A204.1 (cell line): Measurements from ENCODE around the gene GABPA.
A peak's percentile ranks its signal among the peaks of the same experiment; 100 is the strongest.
"Not testable (repeated sequence)": the region's sequence is repeated elsewhere in the genome, so short reads cannot be mapped to it uniquely, and the experiment has no call there.

ENCODE experiments used
- FAIRE-seq: peaks from 2 replicates; lab custom pipeline; 2012; peaks lifted over from hg19 to GRCh38; lab: Jason Lieb, UNC

GABPA gene

DNA sequence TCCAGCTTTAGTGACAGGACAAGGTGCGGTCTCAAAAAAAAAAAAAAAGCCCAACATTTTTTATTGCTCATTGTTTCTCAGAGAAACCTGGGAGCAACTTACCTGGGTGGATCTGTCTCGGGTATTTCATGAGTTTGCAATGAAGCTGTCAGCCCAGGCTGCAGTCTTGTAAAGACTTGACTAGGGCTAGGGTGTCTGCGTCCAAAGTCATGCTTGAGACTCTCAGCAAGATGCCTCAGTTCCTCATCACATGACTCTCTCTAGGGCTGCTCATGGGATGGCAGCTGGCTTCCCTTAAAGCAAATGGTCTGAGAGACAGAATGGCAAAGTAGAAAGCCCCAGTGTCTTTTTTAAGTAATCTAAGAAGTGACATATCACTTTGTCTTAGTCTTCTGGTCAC lies 8.1 kb downstream of the GABPA start:
- no peak for FAIRE-seq

DNA sequence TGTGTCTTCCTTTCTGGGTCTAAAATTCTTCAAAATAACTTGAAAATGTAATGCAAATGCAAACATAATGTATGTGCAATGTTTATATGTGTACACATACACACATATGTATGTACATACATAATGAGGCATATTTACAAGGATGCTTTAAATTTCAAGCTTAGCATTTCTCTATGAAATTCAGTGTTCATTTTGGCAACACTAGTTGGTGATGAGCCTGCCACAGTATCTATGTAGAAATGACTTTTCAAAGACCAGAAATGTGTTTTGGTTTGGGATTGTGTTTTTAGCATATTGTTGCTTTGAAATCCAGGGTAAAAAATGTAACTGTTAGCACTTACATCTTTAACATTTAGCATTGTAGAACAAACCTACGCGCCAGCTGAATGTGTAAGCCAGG lies 10.1 kb downstream of the GABPA start:
- FAIRE-seq, result no peak

DNA sequence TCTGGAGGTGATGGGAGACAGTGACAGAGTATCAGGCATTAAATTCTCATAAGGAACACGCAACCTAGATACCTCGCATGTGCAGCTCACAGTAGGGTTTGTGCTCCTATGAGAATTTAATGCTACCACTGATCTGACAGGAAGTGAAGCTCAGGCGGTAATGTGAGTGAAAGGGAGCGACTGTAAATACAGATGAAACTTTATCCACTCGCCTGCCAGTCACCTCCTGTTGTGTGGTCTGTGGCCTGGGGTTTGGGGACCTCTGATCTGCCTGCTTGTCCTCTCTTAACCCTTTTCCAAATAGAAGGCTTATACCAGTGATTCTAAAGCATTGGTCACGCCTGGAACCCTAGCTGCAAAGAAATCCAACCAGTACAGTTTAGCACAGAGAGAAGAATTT lies 15.3 kb downstream of the GABPA start:
- no peak for FAIRE-seq

DNA sequence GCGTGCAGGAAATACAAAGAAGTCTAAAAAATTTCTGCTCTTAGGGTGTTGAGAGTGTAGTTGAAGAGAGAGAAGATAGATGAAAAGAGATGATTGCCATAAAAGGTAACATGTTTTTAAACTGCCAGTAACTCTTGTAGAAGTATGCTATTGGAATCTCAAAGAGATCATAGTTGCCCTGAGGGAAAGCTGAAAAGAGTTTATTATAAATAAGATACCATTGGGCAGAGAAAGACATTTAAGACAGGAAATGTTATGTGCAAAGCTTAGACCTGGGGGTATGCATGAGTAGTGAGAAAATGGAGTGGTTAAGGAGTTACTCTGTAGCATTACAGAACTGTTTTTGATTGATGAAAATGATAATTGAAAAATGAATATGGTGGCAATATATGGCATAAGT lies 17.6 kb downstream of the GABPA start:
- FAIRE-seq, result no peak

- no peak for FAIRE-seq
Observed at GRCh38 chr21:25756190-25756932, 21.6 kb downstream of the GABPA start.

DNA sequence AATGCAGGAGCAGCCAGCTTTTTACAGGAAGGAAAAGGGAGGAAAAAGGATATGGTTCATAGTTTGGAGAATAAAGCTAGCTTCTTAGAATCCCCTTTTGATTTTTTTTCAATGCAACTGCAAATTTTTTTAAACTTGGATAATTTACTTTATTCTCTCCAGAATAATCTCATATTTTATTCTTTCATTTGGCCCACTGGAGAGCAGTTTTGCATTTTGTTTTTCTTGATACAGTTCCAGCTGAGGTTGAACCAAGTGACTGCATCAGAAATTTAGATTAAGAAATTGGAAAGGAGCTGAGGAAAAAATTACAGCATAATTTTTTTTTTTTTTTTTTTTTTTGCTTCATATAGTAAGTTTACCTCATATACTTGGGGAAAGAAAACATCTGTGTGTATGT lies 22.8 kb downstream of the GABPA start:
- FAIRE-seq, result no peak

DNA sequence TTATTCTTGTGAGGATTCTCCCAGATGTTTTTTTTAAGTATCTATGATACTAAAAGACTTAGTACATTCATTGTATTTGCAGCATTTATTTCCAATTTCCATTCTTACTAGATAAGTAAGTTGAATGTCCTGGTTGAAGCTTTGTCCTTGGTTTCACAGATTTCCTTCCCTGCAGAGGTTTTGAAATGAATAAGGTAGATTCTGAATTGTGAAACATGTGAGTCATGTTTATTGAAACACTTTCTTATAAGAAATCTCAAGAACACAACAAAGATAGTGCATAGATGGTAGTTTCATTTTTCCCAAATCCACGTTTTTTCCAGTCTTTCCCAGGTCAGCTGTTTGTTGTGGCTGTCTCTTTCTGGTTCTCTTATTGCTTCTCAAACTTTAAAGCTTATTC lies 24.8 kb downstream of the GABPA start:
- no peak for FAIRE-seq

DNA sequence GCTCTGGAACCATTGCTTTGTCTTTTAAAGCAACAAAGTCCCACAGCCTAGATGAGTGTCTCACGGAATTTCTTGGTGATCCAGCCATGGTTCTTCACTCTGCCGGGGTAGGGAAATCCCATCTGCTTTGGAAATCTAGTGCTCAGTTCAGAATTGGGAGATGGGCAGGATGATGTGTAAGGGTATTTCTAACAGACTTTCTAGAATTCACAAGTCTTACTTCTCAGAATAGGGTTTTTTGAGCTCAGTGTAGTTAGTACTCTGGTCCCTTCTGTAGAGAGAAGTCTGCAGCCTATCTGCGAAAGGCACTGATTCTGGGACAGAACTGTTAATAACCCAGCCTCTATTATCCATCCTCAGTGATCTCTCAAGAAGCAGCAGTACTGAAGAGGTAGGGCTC lies 25.3 kb downstream of the GABPA start:
- no peak for FAIRE-seq

GRCh38 chr21:25760677-25761076 lies 25.9 kb downstream of the GABPA start:
- FAIRE-seq, result no peak

DNA sequence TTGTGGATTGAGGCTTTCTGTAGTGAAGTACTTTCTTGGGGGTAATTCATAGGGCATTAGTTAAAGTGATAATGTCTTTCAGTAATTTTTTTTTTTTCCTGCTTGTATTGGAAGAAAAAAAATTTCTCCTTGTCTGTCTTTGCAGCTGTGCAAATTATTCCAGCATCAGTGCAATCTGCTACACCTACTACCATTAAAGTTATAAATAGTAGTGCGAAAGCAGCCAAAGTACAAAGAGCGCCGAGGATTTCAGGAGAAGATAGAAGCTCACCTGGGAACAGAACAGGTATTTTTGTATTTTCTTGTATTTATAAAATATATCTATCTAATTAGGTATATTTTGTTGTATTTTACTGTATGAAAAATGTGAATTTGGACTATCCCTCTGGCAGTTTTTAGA lies 29.3 kb downstream of the GABPA start:
- FAIRE-seq, result no peak

- no peak for FAIRE-seq
Observed at GRCh38 chr21:25767921-25768320, 33.1 kb downstream of the GABPA start.

DNA sequence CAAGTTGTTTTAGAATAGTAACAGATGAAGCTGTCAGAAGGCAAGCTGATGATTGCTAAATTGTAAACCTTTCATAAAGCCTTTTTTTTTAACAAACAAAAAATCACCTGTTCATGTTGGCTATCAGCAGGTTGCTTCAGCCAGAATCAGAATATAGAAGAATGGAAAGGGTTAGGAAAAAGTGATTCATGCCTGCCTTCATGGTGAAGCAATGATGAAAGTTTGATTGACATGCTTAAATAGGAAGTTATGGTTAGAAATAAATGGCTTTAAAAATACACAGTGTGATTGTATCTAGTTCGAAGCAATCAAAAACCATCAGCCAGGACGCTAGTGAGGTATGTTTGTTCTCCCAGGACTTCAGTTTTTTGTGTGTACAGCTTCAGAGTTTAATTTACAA lies 37.9 kb downstream of the GABPA start:
- FAIRE-seq, result no peak

DNA sequence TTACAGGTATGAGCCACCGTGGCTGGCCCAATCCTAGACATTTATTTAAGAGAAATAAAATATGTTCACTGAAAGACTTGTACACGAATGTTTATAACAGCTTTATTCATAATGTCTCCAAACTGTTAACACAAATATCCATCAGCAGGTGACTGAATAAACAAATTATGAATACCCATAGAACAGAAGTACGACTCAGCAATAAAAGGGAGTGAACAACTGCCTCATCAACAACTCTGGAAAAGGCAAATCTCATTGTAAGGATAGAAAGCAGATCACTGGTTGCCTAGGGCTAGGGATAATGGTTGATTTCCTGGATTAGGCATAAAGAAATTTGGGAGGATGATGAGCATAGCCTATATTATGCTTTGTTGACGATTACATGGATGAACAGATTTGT lies 41.7 kb downstream of the GABPA start:
- FAIRE-seq, result no peak

DNA sequence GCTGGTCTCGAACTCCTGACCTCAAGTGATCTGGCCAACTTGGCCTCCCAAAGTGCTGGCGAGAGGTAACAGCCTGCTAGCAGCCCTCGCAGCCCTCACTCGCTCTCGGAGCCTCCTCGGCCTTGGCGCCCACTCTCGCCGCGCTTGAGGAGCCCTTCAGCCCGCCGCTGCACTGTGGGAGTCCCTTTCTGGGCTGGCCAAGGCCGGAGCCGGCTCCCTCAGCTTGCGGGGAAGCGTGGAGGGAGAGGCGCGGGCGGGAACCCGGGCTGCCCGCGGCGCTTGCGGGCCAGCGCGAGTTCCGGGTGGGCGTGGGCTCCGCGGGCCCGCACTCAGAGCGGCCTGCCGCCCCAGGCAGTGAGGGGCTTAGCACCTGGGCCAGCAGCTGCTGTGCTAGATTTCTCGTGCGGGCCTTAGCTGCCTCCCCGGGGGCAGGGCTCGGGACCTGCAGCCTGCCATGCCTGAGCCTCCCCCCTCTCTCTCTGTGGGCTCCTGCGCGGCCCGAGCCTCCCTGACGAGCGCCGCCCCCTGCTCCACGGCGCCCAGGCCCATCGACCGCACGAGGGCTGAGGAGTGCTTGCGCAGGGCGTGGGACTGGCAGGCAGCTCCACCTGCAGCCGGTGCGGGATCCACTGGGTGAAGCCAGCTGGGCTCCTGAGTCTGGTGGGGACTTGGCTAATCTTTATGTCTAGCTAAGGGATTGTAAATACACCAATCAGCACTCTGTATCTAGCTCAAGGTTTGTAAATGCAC lies 43.5 kb downstream of the GABPA start:
- FAIRE-seq, result not testable (repeated sequence)

GRCh38 chr21:25788677-25789076 lies 53.9 kb downstream of the GABPA start:
- FAIRE-seq, result no peak

- FAIRE-seq, result peak; percentile 90
Observed at GRCh38 chr21:25790122-25790877, 55.5 kb downstream of the GABPA start.

- FAIRE-seq, result no peak
Observed at GRCh38 chr21:25790878-25791204, 56.1 kb downstream of the GABPA start.

- no peak for FAIRE-seq
Observed at GRCh38 chr21:25791319-25791718, 56.5 kb downstream of the GABPA start.

- peak; percentile 96 for FAIRE-seq
Observed at GRCh38 chr21:25801217-25802014, 66.6 kb downstream of the GABPA start.

- FAIRE-seq, result no peak
Observed at GRCh38 chr21:25806060-25806459, 71.3 kb downstream of the GABPA start.

DNA sequence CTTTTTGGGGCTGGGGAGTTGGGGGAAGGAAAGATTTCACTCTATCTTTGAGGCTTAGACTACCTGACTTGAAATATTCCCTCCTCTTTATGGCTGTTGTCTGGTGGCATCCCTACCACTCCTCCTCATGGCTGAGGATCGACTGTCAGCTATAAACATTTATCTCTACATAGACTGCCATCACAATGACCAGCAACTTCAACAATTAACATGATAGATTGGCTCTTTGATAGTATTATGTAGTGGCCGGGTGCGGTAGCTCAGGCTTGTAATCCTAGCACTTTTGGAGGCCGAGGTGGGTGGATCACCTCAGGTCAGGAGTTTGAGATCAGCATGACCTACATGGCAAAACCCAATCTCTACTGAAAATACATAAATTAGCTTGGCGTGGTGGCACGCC lies 72.4 kb downstream of the GABPA start:
- no peak for FAIRE-seq

DNA sequence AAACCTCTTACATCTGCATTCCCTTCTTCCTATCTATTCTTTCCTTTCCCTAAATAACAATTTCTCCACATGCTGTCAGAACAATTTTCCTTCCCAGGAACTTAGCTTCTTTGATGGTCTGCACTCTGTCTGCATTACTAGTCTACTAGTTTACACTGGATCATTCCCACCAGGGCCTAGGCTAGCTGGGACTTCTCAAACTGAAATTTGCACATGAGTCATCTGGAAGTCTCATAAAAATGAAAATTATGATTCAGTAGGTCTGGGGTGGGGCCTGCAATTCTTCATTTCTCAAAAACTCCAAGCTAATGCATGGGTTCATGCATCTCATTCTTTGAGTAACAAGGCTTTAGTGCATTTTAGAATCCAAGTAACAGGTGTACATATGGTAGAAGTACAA lies 74.2 kb downstream of the GABPA start:
- no peak for FAIRE-seq

- FAIRE-seq, result no peak
Observed at GRCh38 chr21:25811186-25811585, 76.4 kb downstream of the GABPA start.
